Measurements from ENCODE around the gene MAP1S. TPM values are rescaled to one million over a fixed set of nuclear protein-coding genes. Genes with fewer than 3 reads are reported as not detected.
"Not testable (repeated sequence)": the region's sequence is repeated elsewhere in the genome, so short reads cannot be mapped to it uniquely, and the experiment has no call there.

The MAP1S gene
- total RNA-seq, 1 donor from 2014 or later: 25.1 TPM

- ATAC-seq (ENCODE audit: poor library complexity) (peak; percentile 56), DNase-seq (peak; percentile 78)
- intact Hi-C loops (cut with DNase I): no loop called here
Measured at GRCh38 chr19:17778251-17778967, 59.1 kb downstream of the MAP1S start.

DNA sequence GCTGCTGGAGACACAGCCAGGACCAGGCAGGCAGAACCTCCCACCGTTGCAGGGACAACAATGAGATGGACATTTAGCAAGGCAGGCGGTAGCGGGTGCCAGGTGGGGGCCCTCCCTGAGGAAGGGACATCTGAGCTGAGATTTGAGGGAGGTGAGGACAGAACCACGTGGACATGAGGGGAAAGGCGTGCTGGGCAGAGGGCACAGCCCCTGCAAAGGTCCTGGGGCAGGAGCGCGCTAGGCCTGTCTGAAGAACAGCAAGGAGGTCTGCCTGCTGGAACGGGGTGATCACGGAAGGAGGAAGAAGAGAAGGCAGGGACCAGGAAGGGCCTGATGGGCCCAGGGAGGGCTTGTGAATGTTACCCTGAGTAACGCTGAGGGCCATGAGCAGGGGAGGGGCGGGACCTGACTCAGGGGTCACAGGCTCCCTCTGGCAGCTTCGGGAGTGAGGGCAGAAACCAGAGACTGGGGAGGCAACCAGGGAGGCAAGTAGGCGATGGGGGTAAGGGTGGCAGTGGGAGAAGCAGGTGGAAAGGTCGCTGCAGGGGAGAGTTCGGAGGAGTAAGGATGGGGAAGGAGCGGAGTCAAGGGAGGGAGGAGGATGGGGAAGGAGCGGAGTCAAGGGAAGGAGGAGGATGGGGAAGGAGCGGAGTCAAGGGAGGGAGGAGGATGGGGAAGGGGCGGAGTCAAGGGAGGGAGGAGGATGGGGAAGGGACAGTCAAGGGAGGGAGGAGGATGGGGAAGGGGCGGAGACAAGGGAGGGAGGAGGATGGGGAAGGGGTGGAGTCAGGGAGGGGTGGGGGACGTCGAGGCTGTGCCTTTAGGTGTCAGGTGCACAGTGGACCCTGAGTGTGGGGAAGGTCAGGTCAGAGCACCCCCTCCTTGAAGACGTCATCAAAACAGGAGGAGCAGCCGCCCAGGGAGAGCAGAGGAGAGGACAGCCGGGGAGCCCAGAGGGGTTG, 60.0 kb downstream of the MAP1S start:
- ATAC-seq (ENCODE audit: poor library complexity) (peak; percentile 31), DNase-seq (peak; percentile 55)
- intact Hi-C loops (cut with DNase I): no loop called here

DNA sequence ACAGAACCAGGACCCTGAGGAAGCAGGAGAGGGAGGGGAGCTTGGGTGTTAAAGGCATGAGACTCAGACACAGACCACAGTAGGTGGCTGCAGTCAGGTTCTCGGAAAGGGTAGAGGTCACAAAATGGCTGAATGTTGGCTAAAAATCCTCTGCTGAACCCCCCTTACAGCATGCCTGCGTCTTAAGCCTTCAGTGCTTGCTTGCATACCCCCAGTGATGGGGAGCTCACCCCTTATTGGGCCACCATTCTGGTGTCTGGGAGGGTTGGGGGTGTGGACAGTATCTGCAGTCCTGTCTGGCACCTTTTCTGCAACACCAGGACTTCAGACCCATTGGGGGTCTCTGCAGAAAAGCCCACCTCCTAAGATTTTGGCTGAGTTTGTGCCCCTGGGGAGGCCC, 61.5 kb downstream of the MAP1S start:
- intact Hi-C loops (cut with DNase I): loop anchor here (10.0 kb wide), 1 partner anchor 326 kb away; no protein-coding TSS in a partner anchor
- no peak for DNase-seq
- ATAC-seq (ENCODE audit: poor library complexity): no peak

DNA sequence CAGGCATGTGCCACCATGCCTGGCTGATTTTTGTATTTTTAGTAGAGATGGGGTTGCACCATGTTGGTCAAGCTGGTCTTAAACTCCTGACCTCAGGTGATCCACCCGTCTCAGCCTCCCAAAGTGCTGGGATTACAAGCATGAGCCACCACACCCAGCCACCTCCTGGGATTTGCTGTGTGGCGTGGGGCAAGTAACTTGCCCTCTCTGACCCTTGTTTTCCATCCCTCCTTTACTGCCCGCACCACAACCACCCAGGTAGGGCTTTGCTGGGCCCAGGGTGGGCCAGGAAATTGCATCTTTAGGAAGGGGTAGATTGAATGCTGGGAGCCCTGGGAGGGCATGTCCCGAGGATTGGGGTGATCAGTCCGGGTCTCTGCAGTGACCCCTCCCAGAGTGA, 64.4 kb downstream of the MAP1S start:
- DNase-seq; ATAC-seq (ENCODE audit: poor library complexity): not testable (repeated sequence)
- intact Hi-C loops (cut with DNase I): loop anchor here (10.0 kb wide), 1 partner anchor 329 kb away; no protein-coding TSS in a partner anchor

Other genes starting within 250 kb of the MAP1S start
- gene SLC27A1, start 249.0 kb upstream of the MAP1S start, total RNA-seq: 64.2 TPM
- gene PGLS, start 207.8 kb upstream of the MAP1S start, total RNA-seq: 19.6 TPM
- gene COLGALT1, start 163.8 kb upstream of the MAP1S start, total RNA-seq: 29.9 TPM
- gene UNC13A, start 31.1 kb upstream of the MAP1S start, total RNA-seq: 0.05 TPM
- 0.75 TPM for gene FCHO1, start 32.0 kb downstream of the MAP1S start, total RNA-seq
- gene B3GNT3, start 75.7 kb downstream of the MAP1S start, total RNA-seq: not detected
- not detected for gene INSL3, start 102.0 kb downstream of the MAP1S start, total RNA-seq
- 1.5 TPM for gene JAK3, start 128.5 kb downstream of the MAP1S start, total RNA-seq
- gene RPL18A, start 140.4 kb downstream of the MAP1S start, total RNA-seq: 723 TPM
- not detected for gene SLC5A5, start 152.5 kb downstream of the MAP1S start, total RNA-seq
- gene CCDC124, start 213.5 kb downstream of the MAP1S start, total RNA-seq: 84.4 TPM
- not detected for gene KCNN1, start 247.6 kb downstream of the MAP1S start, total RNA-seq